Trophoblast cell (in vitro differentiated cells and primary cell): ENCODE results near the gene NFX1.
"Not testable (repeated sequence)": the region's sequence is repeated elsewhere in the genome, so short reads cannot be mapped to it uniquely, and the experiment has no call there.

Experiments
- DNase-seq, 2 donors: peaks; one replicate each; pipeline ENCODE4 v3.0.0-alpha.2; 2016
- H2AFZ ChIP-seq: 2 replicates; pipeline ENCODE4 v1.6.1; 2013; ENCODE audit warnings: low read length, moderate library complexity, mild to moderate bottlenecking; ENCODE audit not compliant: insufficient read depth, poor library complexity
- H2AK5ac ChIP-seq: 2 replicates; pipeline ENCODE4 v1.6.1; 2013; ENCODE audit warnings: mild to moderate bottlenecking, low read length
- H2BK120ac ChIP-seq: 2 replicates; pipeline ENCODE4 v1.6.1; 2013; ENCODE audit warnings: low read length, mild to moderate bottlenecking, moderate library complexity; ENCODE audit not compliant: insufficient read depth, poor library complexity
- H2BK12ac ChIP-seq: 2 replicates; pipeline ENCODE4 v1.6.1; 2013; ENCODE audit warnings: mild to moderate bottlenecking, low read length, moderate library complexity
- H2BK5ac ChIP-seq: 2 replicates; pipeline ENCODE4 v1.6.1; 2013; ENCODE audit warnings: low read length, low read depth, moderate library complexity, mild to moderate bottlenecking; ENCODE audit not compliant: poor library complexity
- H3K14ac ChIP-seq: 2 replicates; pipeline ENCODE4 v1.6.1; 2013; ENCODE audit warnings: mild to moderate bottlenecking, low read length
- H3K18ac ChIP-seq: 2 replicates; pipeline ENCODE4 v1.6.1; 2013; ENCODE audit warnings: mild to moderate bottlenecking, low read length
- H3K23ac ChIP-seq: 2 replicates; pipeline ENCODE4 v1.6.1; 2013; ENCODE audit warnings: low read length
- H3K27ac ChIP-seq: 2 replicates; pipeline ENCODE4 v1.5.1; 2013; ENCODE audit warnings: low read depth, mild to moderate bottlenecking, inconsistent platforms, low read length, moderate library complexity
- H3K27me3 ChIP-seq: 2 replicates; pipeline ENCODE4 v1.6.1; 2013; ENCODE audit warnings: inconsistent platforms, mild to moderate bottlenecking, low read length, moderate library complexity; ENCODE audit not compliant: insufficient read depth
- H3K36me3 ChIP-seq, 2 experiments: 1 replicate in 1 of 2; 2 replicates in 1 of 2; pipeline ENCODE4 v1.6.1; 2013; ENCODE audit warnings: low read length in 2 of 2, mild to moderate bottlenecking in 2 of 2, moderate library complexity in 1 of 2; ENCODE audit not compliant: insufficient read depth in 2 of 2, control insufficient read depth in 1 of 2
- H3K4ac ChIP-seq: 2 replicates; pipeline ENCODE4 v1.6.1; 2013; ENCODE audit warnings: low read depth, mild to moderate bottlenecking, low read length, moderate library complexity
- H3K4me1 ChIP-seq, 2 experiments: 1 replicate in 1 of 2; 2 replicates in 1 of 2; pipeline ENCODE4 v1.6.1; 2013; ENCODE audit warnings: low read length in 2 of 2, mild to moderate bottlenecking in 2 of 2, moderate library complexity in 1 of 2; ENCODE audit not compliant: insufficient read depth in 2 of 2, control insufficient read depth in 1 of 2
- H3K4me2 ChIP-seq: 2 replicates; pipeline ENCODE4 v1.6.1; 2013; ENCODE audit warnings: inconsistent platforms, mild to moderate bottlenecking, low read length, moderate library complexity
- H3K4me3 ChIP-seq: 2 replicates; pipeline ENCODE4 v1.5.1; 2013; ENCODE audit warnings: mild to moderate bottlenecking, low read depth, low read length, inconsistent platforms
- H3K79me1 ChIP-seq: one replicate; pipeline ENCODE4 v1.6.1; 2013; ENCODE audit warnings: low read length
- H3K79me2 ChIP-seq: 2 replicates; pipeline ENCODE4 v1.6.1; 2013; ENCODE audit warnings: low read length, mild to moderate bottlenecking; ENCODE audit not compliant: control insufficient read depth, insufficient read depth, poor library complexity
- H3K9ac ChIP-seq: 2 replicates; pipeline ENCODE4 v1.6.1; 2013; ENCODE audit warnings: mild to moderate bottlenecking, low read length
- H3K9me3 ChIP-seq: 2 replicates; pipeline ENCODE4 v1.6.1; 2013; ENCODE audit warnings: low read depth, mild to moderate bottlenecking, control low read depth, inconsistent platforms, low read length; ENCODE audit not compliant: insufficient read depth
- H4K12ac ChIP-seq: 2 replicates; pipeline ENCODE4 v1.6.1; 2013; ENCODE audit warnings: low read depth, mild to moderate bottlenecking, low read length, moderate library complexity
- H4K8ac ChIP-seq: 2 replicates; pipeline ENCODE4 v1.6.1; 2013; ENCODE audit warnings: low read depth, mild to moderate bottlenecking, low read length, moderate library complexity
- H4K91ac ChIP-seq: one replicate; pipeline ENCODE4 v1.6.1; 2013; ENCODE audit warnings: low read depth, mild to moderate bottlenecking, low read length, moderate library complexity
- WGBS: extraction: QIAGEN DNeasy Blood & Tissue Kit; methylation state at CpG from one replicate; pipeline ENCODE4 v1.1.7; 2013; ENCODE audit warnings: missing lambda C conversion rate; ENCODE audit not compliant: insufficient read length, insufficient coverage; ENCODE audit errors: extremely low coverage; 5-methylcytosine and 5-hydroxymethylcytosine counted together

Gene NFX1

DNA sequence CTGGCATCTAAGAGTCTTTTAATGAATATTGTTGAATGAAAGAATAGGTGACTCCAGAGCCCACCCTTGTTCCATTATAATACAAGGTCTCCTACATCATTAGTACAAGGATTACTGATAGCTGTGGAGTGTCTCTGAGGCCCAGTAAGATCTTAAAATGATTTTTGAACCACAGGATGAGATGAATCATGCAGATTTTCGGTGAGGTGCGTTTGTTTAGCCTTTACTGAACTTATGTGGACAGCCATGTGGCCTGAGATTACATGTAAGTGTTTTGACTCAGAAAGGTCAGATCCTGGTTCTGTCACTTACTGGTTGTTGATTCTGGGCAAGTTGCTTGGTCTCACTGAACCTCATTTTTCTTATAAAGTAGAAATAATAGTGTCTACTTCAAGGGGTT is 21.6 kb downstream of the NFX1 start:
- Histone ChIP-seq H3K9ac (no peak overlapping the region), H3K27ac (no peak overlapping the region), H2BK5ac (no peak overlapping the region), H3K36me3 (peaks cover 49 to 55% of the 10 kb centered on the region in 2 experiments), H3K9me3 (no peaks in the 10 kb centered on the region), H3K4me3 (no peak overlapping the region), H3K4me1 (peaks cover 0 to 2% of the 10 kb centered on the region in 2 experiments), H3K27me3 (no peaks in the 10 kb centered on the region), H2AFZ (no peak overlapping the region), H4K8ac (no peak overlapping the region), H4K91ac (no peak overlapping the region), H2BK120ac (no peak overlapping the region), H3K23ac (no peak overlapping the region), H3K4ac (no peak overlapping the region), H3K18ac (no peak overlapping the region), H2AK5ac (no peak overlapping the region), H4K12ac (no peak overlapping the region), H2BK12ac (no peak overlapping the region), H3K79me2 (no peaks in the 10 kb centered on the region), H3K79me1 (no peaks in the 10 kb centered on the region), H3K4me2 (no peak overlapping the region), H3K14ac (no peak overlapping the region)
- DNase-seq = no peak
- WGBS = no CpG with 5 or more reads among the region's 2 CpGs

DNA sequence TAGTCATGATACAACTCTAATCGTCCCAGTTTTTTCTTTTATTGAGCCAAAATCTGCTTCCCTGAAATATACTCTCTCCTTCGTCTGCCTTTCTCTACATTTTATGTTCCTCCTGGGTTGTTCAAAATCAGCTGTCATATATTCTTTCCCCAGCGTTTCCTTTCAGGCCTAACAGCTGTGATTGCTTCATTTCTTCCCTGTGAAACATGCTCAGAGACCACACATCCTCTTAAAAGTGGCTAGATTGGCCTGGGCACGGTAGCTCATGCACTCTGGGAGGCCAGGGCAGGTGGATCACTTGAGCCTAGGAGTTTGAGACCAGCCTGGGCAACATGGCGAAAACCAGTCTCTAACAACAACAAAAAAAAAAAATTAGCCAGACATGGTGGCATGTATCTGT is 25.1 kb downstream of the NFX1 start:
- no peak overlapping the region for H3K4me2 ChIP-seq
- no peaks in the 10 kb centered on the region for H3K79me2 ChIP-seq
- no peak overlapping the region for H3K23ac ChIP-seq
- H4K8ac ChIP-seq = no peak overlapping the region
- H3K4ac ChIP-seq = no peak overlapping the region
- no peak overlapping the region for H2BK12ac ChIP-seq
- no peak overlapping the region for H4K12ac ChIP-seq
- no peaks in the 10 kb centered on the region for H3K27me3 ChIP-seq
- no peak overlapping the region for H3K9ac ChIP-seq
- no peak overlapping the region for H4K91ac ChIP-seq
- H2BK120ac ChIP-seq = no peak overlapping the region
- H2AK5ac ChIP-seq = no peak overlapping the region
- H3K79me1 ChIP-seq = no peaks in the 10 kb centered on the region
- H3K4me1 ChIP-seq = no peaks in the 10 kb centered on the region
- H3K9me3 ChIP-seq = peaks cover 1% of the 10 kb centered on the region
- no peak overlapping the region for H2AFZ ChIP-seq
- H3K4me3 ChIP-seq = no peak overlapping the region
- peaks cover 46 to 51% of the 10 kb centered on the region in 2 experiments for H3K36me3 ChIP-seq
- DNase-seq = no peak
- H3K14ac ChIP-seq = no peak overlapping the region
- no CpG with 5 or more reads among the region's 5 CpGs for WGBS
- H3K27ac ChIP-seq = no peak overlapping the region
- no peak overlapping the region for H2BK5ac ChIP-seq
- H3K18ac ChIP-seq = no peak overlapping the region

DNA sequence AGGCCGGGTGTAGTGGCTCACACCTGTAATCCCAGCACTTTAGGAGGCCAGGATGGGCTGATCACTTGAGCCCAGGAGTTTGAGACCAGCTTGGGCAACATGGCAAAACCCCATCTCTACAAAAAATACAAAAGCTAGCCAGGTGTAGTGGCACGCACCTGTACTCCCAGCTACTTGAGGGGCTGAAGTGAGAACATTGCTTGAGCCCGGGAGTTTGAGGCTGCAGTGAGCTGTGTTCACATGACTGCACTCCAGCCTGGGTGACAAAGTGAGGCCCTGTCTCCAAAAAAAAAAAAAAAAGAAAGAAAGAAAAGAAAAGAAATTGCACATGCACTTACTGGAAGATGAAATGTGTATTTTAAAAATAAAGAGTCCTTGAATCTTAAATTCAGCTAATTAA is 26.8 kb downstream of the NFX1 start:
- H3K36me3 ChIP-seq = peaks cover 47 to 50% of the 10 kb centered on the region in 2 experiments
- no CpG with 5 or more reads among the region's 3 CpGs for WGBS
- not testable (repeated sequence) for H4K8ac ChIP-seq, H3K9ac ChIP-seq, H3K4me2 ChIP-seq, H3K79me1 ChIP-seq, H3K23ac ChIP-seq, DNase-seq, H2BK12ac ChIP-seq, H2BK120ac ChIP-seq, H3K27me3 ChIP-seq, H3K4me1 ChIP-seq, H2AFZ ChIP-seq, H3K9me3 ChIP-seq, H2AK5ac ChIP-seq, H3K18ac ChIP-seq, H3K4me3 ChIP-seq, H2BK5ac ChIP-seq, H4K91ac ChIP-seq, H3K4ac ChIP-seq, H3K14ac ChIP-seq, H4K12ac ChIP-seq, H3K79me2 ChIP-seq, H3K27ac ChIP-seq

DNA sequence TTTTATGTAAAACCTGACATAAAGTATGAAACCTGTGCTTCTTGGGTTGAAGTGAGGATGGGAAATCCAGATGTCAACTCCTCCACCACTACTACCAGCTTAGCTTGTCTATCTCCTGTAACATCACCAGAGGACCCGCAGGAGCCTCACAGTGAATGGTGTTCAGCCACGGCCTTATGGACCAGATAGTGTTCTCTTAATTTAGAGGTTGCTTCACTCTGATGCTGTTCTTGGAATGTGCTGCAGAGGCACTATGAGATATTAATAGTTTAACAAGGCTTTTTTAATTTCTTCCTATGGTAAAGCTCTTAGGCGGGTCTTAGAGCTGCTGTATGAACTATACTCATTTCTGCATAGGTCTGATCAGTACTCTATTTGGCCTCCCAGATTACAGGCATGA is 27.9 kb downstream of the NFX1 start:
- Histone ChIP-seq H3K4ac (no peak overlapping the region), H4K12ac (no peak overlapping the region), H3K14ac (no peak overlapping the region), H2AFZ (no peak overlapping the region), H3K27me3 (no peaks in the 10 kb centered on the region), H2AK5ac (no peak overlapping the region), H2BK12ac (no peak overlapping the region), H3K4me1 (no peaks in the 10 kb centered on the region), H3K36me3 (peaks cover 44 to 48% of the 10 kb centered on the region in 2 experiments), H3K4me3 (no peak overlapping the region), H3K4me2 (no peak overlapping the region), H3K9ac (no peak overlapping the region), H4K8ac (no peak overlapping the region), H3K9me3 (peaks cover 1% of the 10 kb centered on the region), H3K23ac (no peak overlapping the region), H3K27ac (no peak overlapping the region), H2BK5ac (no peak overlapping the region), H3K18ac (no peak overlapping the region), H3K79me1 (no peaks in the 10 kb centered on the region), H2BK120ac (no peak overlapping the region), H3K79me2 (no peaks in the 10 kb centered on the region), H4K91ac (no peak overlapping the region)
- DNase-seq = peak in 1 of 2 donors; percentile 4
- no CpG with 5 or more reads among the region's 3 CpGs for WGBS
